Kidney epithelial cell (primary cell): Measurements from ENCODE around the gene SNCB. TPM values are rescaled to one million over a fixed set of nuclear protein-coding genes. Genes with fewer than 3 reads are reported as not detected.

Source experiments
- DNase-seq: peaks from one replicate; pipeline ENCODE4 v3.0.0-alpha.2; 2010; ENCODE audit warnings: low read depth
- H3K27me3 ChIP-seq: 2 replicates; pipeline ENCODE4 v1.6.0; 2011; ENCODE audit warnings: low read length; ENCODE audit not compliant: control insufficient read depth, insufficient read depth
- H3K36me3 ChIP-seq: 2 replicates; pipeline ENCODE4 v1.5.1; 2011; ENCODE audit warnings: low read length; ENCODE audit not compliant: control insufficient read depth, insufficient read depth
- H3K4me3 ChIP-seq: 2 replicates; pipeline ENCODE4 v1.5.1; 2011; ENCODE audit warnings: low read depth, mild to moderate bottlenecking, control low read depth, low read length
- CTCF ChIP-seq: IDR thresholded peaks from 2 replicates; pipeline ENCODE4 v1.5.1; 2011; ENCODE audit warnings: mild to moderate bottlenecking, moderate library complexity, low read length, control low read depth, inconsistent platforms; ENCODE audit not compliant: insufficient read depth, poor library complexity, severe bottlenecking
- total RNA-seq: library from RNA; depleted of rRNA; stranded (reverse); fragments of >200 nt; gene quantifications from 2 replicates; pipeline ENCODE4 v1.2.3, GENCODE V29; 2015

The SNCB gene
- total RNA-seq, 1 donor from 2014 or later = not detected

- Histone ChIP-seq H3K27me3 (no peaks in the 10 kb centered on the region), H3K4me3 (peak within 1 kb of the TSS; percentile 58), H3K36me3 (no peaks in the 10 kb centered on the region)
- DNase-seq = no peak
- TF ChIP-seq CTCF = no peak
Observed at GRCh38 chr5:176609724-176610434, 20.5 kb downstream of the SNCB start, which contains the start of gene GPRIN1. GPRIN1 (minus strand) TSS chr5:176610156; CDS start chr5:176599834, 10,322 bp downstream.

DNA sequence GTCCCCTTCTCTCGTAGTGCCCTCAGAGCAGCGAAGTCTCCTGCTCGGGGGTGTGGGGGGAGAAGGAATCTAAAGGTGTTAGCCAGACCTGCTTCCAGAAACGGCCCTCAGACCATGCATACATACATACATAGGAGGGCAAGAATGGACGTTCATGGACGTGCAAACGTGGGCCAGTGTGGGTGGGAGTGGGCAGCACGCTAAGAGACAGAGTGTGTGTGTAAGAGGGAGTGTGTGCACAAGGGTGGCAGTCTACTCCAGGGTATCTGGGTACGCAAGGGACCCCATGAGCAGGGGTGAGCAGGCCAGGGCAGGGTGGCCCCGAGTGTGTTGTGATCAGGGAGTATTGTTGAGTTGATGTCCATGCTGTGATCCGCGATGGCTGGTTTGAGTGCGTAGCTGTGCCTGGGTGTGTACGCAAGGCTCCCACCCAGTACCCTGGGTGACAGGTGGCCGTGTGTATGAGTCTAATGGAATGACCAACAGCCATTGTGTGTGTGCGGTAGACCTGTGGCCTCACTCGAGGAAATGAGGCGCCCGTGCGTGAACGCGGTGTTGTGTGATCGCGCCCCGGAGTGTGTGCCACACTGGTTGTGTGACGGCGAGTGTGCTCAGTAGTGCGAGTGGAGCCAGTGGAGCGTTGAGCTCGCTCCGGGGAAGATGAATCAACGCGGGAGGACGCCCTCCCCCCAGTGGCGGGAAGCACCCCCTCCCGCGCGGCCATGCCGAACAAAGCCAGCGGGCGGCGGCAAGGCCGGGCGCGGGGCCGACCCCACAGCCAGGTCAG lies 21.2 kb downstream of the SNCB start:
- no peaks in the 10 kb centered on the region for H3K27me3 ChIP-seq
- no peaks in the 10 kb centered on the region for H3K36me3 ChIP-seq
- H3K4me3 ChIP-seq = peak overlapping the region; percentile 58
- DNase-seq = no peak
- TF ChIP-seq CTCF = no peak

- H3K27me3 ChIP-seq = no peaks in the 10 kb centered on the region
- no peaks in the 10 kb centered on the region for H3K36me3 ChIP-seq
- no peak for DNase-seq
- no peak for TF ChIP-seq CTCF
- no peak overlapping the region for H3K4me3 ChIP-seq
Observed at GRCh38 chr5:176608142-176608705, 22.1 kb downstream of the SNCB start.

DNA sequence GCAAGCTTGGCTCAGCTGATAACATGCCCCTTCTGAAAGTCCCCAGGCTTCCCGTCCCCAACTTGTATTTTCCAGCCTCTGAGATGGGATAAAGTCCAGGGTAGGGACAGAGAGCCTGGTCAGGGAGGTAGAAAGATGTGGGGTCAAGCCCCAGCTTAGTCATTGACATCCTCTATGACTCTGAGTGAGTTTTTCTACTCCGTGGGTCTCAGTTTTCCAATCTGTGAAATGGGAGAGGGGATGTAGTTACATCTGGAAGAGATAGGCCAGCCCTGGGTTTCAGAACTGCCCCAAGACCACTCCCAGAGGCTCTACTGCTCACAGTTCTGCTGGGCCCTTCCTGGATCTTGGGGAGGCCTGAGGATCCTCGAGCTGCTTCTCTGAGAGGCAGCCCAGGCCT lies 23.5 kb downstream of the SNCB start:
- Histone ChIP-seq H3K4me3 (no peak overlapping the region), H3K27me3 (no peaks in the 10 kb centered on the region), H3K36me3 (no peaks in the 10 kb centered on the region)
- no peak for TF ChIP-seq CTCF
- DNase-seq = no peak

GRCh38 chr5:176606032-176606431 lies 24.3 kb downstream of the SNCB start:
- Histone ChIP-seq H3K27me3 (no peaks in the 10 kb centered on the region), H3K4me3 (no peak overlapping the region), H3K36me3 (no peaks in the 10 kb centered on the region)
- TF ChIP-seq CTCF = no peak
- no peak for DNase-seq
